A673 (cell line): ENCODE data around the gene LENEP.

ENCODE experiments used
- CTCF ChIP-seq: fragments of 300-800, 200-600 bp; sonication (generic); conservative IDR thresholded peaks from 2 replicates; pipeline ENCODE4 v1.5.1; 2017; ENCODE audit warnings: low read depth, mild to moderate bottlenecking, antibody characterized with exemption, low read length, moderate library complexity, mixed read lengths
- EZH2 ChIP-seq: fragments of 200-600 bp; sonication (generic); IDR thresholded peaks from 2 replicates; pipeline ENCODE4 v1.6.1; 2017; ENCODE audit warnings: borderline replicate concordance, low read depth, mild to moderate bottlenecking, mixed read lengths, antibody characterized with exemption, low read length; ENCODE audit not compliant: poor library complexity, severe bottlenecking

- TF ChIP-seq CTCF: no peak
- no peak for TF ChIP-seq EZH2
These were observed 29.0 kb upstream of the LENEP start for GRCh38 chr1:154964359-154964758.
